Ishikawa (cell line): Measurements from ENCODE around the gene SCNN1A.

Experiments
- CEBPB ChIP-seq: IDR thresholded peaks from 2 replicates; pipeline ENCODE4 v1.6.1; 2012
- CREB1 ChIP-seq: IDR thresholded peaks from 2 replicates; pipeline ENCODE4 v1.6.1; 2012; ENCODE audit warnings: low read depth
- EGR1 ChIP-seq: IDR thresholded peaks from 2 replicates; pipeline ENCODE4 v1.6.1; 2012
- EP300 ChIP-seq: IDR thresholded peaks from 2 replicates; pipeline ENCODE4 v1.6.1; 2012; ENCODE audit warnings: borderline replicate concordance
- FOXM1 ChIP-seq: IDR thresholded peaks from 2 replicates; pipeline ENCODE4 v1.6.1; 2012; ENCODE audit warnings: low read depth, borderline replicate concordance
- MAX ChIP-seq: IDR thresholded peaks from 2 replicates; pipeline ENCODE4 v1.6.1; 2012
- NFIC ChIP-seq: IDR thresholded peaks from 2 replicates; pipeline ENCODE4 v1.6.1; 2012
- RAD21 ChIP-seq: IDR thresholded peaks from 2 replicates; pipeline ENCODE4 v1.6.1; 2012; ENCODE audit warnings: low read depth
- REST ChIP-seq: IDR thresholded peaks from 2 replicates; pipeline ENCODE4 v1.6.1; 2012; ENCODE audit warnings: low read depth, mild to moderate bottlenecking
- TAF1 ChIP-seq: IDR thresholded peaks from 2 replicates; pipeline ENCODE4 v1.6.1; 2012; ENCODE audit warnings: low read depth, mild to moderate bottlenecking
- TCF12 ChIP-seq: IDR thresholded peaks from 2 replicates; pipeline ENCODE4 v1.6.1; 2012; ENCODE audit warnings: low read depth
- TEAD4 ChIP-seq: IDR thresholded peaks from 2 replicates; pipeline ENCODE4 v1.6.1; 2012
- USF1 ChIP-seq: IDR thresholded peaks from 2 replicates; pipeline ENCODE4 v1.6.1; 2012
- YY1 ChIP-seq: IDR thresholded peaks from 2 replicates; pipeline ENCODE4 v1.6.1; 2012; ENCODE audit warnings: low read depth
- ZBTB7A ChIP-seq: IDR thresholded peaks from 2 replicates; pipeline ENCODE4 v1.6.1; 2012; ENCODE audit warnings: low read depth

Gene SCNN1A

GRCh38 chr12:6393109-6393508 is 17.7 kb upstream of the SCNN1A start:
- TF ChIP-seq NFIC (no peak), TAF1 (no peak), CEBPB (no peak), CREB1 (no peak), REST (no peak), TCF12 (no peak), EP300 (no peak), RAD21 (no peak), ZBTB7A (no peak), EGR1 (no peak), MAX (no peak)

- no peak for TF ChIP-seq TCF12
- no peak for TF ChIP-seq FOXM1
- TF ChIP-seq ZBTB7A, result no peak
- no peak for TF ChIP-seq TEAD4
- no peak for TF ChIP-seq CEBPB
- no peak for TF ChIP-seq NFIC
Observed at GRCh38 chr12:6392504-6392903, 17.1 kb upstream of the SCNN1A start.

- TF ChIP-seq TCF12 (no peak), REST (no peak), TAF1 (no peak), RAD21 (no peak), CEBPB (no peak), EGR1 (no peak), ZBTB7A (no peak), FOXM1 (no peak), CREB1 (no peak), USF1 (no peak), TEAD4 (no peak), NFIC (no peak), MAX (no peak), YY1 (no peak), EP300 (no peak)
Observed at GRCh38 chr12:6391013-6391412, 15.7 kb upstream of the SCNN1A start.

- TF ChIP-seq MAX (no peak), TAF1 (no peak), YY1 (no peak), EP300 (no peak), TCF12 (no peak), ZBTB7A (no peak), FOXM1 (no peak), TEAD4 (no peak), NFIC (no peak), RAD21 (no peak), CREB1 (no peak), USF1 (no peak), REST (no peak), CEBPB (no peak), EGR1 (no peak)
Observed at GRCh38 chr12:6390084-6390799, 14.9 kb upstream of the SCNN1A start.

- TF ChIP-seq RAD21 (no peak), TAF1 (no peak), EGR1 (no peak), CREB1 (no peak), MAX (no peak), FOXM1 (no peak), NFIC (no peak), ZBTB7A (no peak), USF1 (no peak)
Observed at GRCh38 chr12:6387541-6387940, 12.2 kb upstream of the SCNN1A start.
